Epithelial cell of proximal tubule (primary cell): ENCODE data around the gene FXYD2. TPM values are rescaled to one million over a fixed set of nuclear protein-coding genes. Genes with fewer than 3 reads are reported as not detected.

Experiments used
- DNase-seq: peaks from one replicate; pipeline ENCODE4 v3.0.0-alpha.2; 2011; ENCODE audit warnings: low read depth
- H3K4me3 ChIP-seq: 2 replicates; pipeline ENCODE4 v1.5.1; 2011; ENCODE audit warnings: low read depth, mild to moderate bottlenecking, low read length
- CTCF ChIP-seq: conservative IDR thresholded peaks from 2 replicates; pipeline ENCODE4 v1.5.1; 2012; ENCODE audit warnings: low read depth, mild to moderate bottlenecking, low read length
- total RNA-seq: library from RNA; depleted of rRNA; stranded (reverse); fragments of >200 nt; gene quantifications from 2 replicates; pipeline ENCODE4 v1.2.3, GENCODE V29; 2015

The FXYD2 gene
- total RNA-seq, 1 donor from 2014 or later: 286 TPM

GRCh38 chr11:117857734-117858414, 33.3 kb upstream of the FXYD2 start:
- TF ChIP-seq CTCF: no peak
- no peak for DNase-seq
- no peak overlapping the region for H3K4me3 ChIP-seq

- TF ChIP-seq CTCF: no peak
- no peak overlapping the region for H3K4me3 ChIP-seq
- no peak for DNase-seq
Measured at GRCh38 chr11:117855912-117856651, 31.5 kb upstream of the FXYD2 start.

- DNase-seq: no peak
- TF ChIP-seq CTCF: no peak
- H3K4me3 ChIP-seq: no peak overlapping the region
Measured at GRCh38 chr11:117855186-117855845, 30.8 kb upstream of the FXYD2 start.

GRCh38 chr11:117852309-117852708, 27.8 kb upstream of the FXYD2 start:
- no peak for TF ChIP-seq CTCF
- H3K4me3 ChIP-seq: no peak overlapping the region
- no peak for DNase-seq

- no peak overlapping the region for H3K4me3 ChIP-seq
- TF ChIP-seq CTCF: no peak
- DNase-seq: no peak
Measured at GRCh38 chr11:117851852-117852251, 27.3 kb upstream of the FXYD2 start.

- H3K4me3 ChIP-seq: no peak overlapping the region
- TF ChIP-seq CTCF: no peak
- no peak for DNase-seq
Measured at GRCh38 chr11:117851106-117851505, 26.6 kb upstream of the FXYD2 start.
